ENCODE measurements around the gene MPP3.

The MPP3 gene

DNA sequence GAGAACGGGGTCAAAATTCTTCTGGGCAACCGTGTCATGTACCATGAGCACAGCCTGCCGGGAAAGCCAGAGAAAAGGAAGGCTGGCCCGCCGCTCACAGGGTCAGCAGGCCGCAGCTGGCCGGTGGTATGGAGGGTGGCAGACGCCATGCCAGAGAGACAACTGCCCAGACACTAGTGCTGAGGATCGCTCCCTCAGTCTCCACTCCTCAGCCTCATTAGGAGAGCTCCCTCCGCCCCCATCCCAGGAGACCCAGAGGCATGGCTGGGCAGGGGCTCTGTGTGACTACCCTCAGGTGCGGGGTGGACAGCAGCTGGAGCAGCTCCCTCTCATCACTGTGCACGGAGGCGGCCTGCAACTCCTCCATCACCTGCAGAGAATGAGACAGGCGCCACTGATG lies 3.2 kb downstream of the MPP3 start:
- TF ChIP-seq, protein P1, sequence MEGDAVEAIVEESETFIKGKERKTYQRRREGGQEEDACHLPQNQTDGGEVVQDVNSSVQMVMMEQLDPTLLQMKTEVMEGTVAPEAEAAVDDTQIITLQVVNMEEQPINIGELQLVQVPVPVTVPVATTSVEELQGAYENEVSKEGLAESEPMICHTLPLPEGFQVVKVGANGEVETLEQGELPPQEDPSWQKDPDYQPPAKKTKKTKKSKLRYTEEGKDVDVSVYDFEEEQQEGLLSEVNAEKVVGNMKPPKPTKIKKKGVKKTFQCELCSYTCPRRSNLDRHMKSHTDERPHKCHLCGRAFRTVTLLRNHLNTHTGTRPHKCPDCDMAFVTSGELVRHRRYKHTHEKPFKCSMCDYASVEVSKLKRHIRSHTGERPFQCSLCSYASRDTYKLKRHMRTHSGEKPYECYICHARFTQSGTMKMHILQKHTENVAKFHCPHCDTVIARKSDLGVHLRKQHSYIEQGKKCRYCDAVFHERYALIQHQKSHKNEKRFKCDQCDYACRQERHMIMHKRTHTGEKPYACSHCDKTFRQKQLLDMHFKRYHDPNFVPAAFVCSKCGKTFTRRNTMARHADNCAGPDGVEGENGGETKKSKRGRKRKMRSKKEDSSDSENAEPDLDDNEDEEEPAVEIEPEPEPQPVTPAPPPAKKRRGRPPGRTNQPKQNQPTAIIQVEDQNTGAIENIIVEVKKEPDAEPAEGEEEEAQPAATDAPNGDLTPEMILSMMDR (IDR thresholded peaks at IDR 0.05; ENCODE audit: extremely low read depth, missing control alignments): no peak
- no peak for DNase-seq (ENCODE audit: low spot score)

GRCh38 chr17:43827596-43827995 lies 5.3 kb downstream of the MPP3 start:
- TF ChIP-seq, protein P1 (IDR thresholded peaks at IDR 0.05; ENCODE audit: extremely low read depth, missing control alignments): no peak

DNA sequence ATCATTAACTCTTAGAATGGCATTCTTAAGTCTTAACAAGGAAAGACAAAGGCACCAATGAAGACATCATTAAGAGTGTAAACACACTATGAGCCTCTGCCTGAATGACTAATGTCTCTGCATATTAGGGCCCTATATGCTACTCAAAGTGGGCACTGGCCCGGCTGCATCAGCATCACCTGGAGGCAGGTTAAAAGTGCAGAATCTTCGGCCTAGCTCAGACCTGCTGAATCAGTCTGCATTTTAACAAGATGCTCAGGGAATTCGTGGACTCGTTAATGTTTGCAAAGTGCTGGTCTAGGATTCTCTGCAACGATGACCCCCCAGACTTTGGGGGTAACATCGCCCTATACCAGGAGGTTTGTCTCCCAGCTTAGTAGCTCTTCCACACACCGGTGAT lies 6.7 kb downstream of the MPP3 start:
- TF ChIP-seq, protein P1 (IDR thresholded peaks at IDR 0.05; ENCODE audit: extremely low read depth, missing control alignments): no peak

More at GRCh38 chr17:43827596-43827995, 5.3 kb downstream of the MPP3 start:
- no peak for DNase-seq (ENCODE audit: low spot score)

DNA sequence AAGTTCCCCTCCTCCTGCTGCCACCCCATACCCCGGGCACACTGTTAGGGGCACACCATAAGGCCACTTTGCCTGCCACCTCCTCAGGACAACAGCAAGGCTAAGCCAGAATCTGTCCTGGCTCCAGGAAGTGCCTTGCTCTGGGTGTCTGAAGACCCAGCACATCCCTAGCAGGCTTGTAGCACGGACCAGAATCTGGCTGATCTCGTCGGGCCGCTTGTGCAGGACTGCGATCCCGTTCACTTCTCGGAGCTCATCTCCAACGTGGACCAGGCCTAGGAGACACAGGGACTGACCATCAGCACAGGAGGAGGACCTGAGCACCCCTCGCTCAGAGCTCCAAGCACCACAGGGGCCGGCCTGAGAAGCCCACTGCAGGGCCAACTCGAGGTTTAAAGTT lies 7.4 kb downstream of the MPP3 start:
- DNase-seq (ENCODE audit: low spot score): no peak
- TF ChIP-seq, protein P1 (IDR thresholded peaks at IDR 0.05; ENCODE audit: extremely low read depth, missing control alignments): no peak

More for the DNA sequence above, 6.7 kb downstream of the MPP3 start:
- DNase-seq (ENCODE audit: low spot score): no peak

- TF ChIP-seq, protein P1 (IDR thresholded peaks at IDR 0.05; ENCODE audit: extremely low read depth, missing control alignments): no peak
- no peak for DNase-seq (ENCODE audit: low spot score)
Observed at GRCh38 chr17:43823350-43824084, 9.4 kb downstream of the MPP3 start.

GRCh38 chr17:43822570-43823190 lies 10.3 kb downstream of the MPP3 start:
- DNase-seq (ENCODE audit: low spot score): no peak
- TF ChIP-seq, protein P1 (IDR thresholded peaks at IDR 0.05; ENCODE audit: extremely low read depth, missing control alignments): no peak

DNA sequence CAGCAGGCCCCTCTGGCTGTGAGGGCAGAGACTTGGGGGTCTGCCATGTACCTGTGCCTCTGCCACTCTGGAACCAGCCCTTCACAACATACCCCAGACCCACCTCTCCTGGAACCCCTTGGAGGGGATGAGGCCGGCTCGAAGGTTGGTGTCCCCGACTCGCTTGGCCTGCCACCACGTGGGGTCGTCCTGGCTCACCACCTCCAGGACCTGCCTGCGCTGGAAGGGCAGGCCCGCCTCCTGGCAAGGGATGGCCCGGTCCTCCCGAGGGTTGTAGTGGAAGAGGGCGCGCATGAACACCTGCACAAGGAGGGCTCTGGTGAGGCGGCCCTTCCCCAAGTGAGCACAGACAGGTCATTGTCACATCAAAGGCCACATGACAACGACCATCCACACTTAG lies 12.2 kb downstream of the MPP3 start:
- TF ChIP-seq, protein P1 (IDR thresholded peaks at IDR 0.05; ENCODE audit: extremely low read depth, missing control alignments): no peak
- DNase-seq (ENCODE audit: low spot score): no peak
